LNCAP (cell line): ENCODE measurements around the gene RAD18.

Source experiments
- TF ChIP-seq, protein P1 (sequence below): fragments of 450-650 bp; IDR thresholded peaks from 2 replicates; pipeline ENCODE4 v1.5.1; 2017; ENCODE audit warnings: mild to moderate bottlenecking

Gene RAD18

DNA sequence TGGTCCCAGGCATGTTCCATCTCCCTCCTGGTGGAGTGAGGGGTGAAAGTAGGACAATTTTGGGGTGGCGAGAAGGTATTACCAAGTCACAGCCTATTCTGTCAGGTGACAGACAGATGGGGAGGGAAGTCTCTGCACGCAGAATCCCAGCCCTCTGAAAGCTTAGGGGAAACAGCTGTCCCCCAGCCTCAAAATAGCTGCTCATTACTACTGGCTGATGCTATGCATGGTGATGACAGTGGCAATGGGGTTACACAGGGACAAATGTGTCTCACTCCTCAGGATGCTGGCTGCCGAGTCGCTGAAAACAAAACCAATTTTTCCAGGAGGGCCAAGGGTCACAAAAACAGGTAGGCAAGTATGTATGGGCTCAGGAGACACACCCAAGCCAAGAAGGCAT, 125.0 kb downstream of the RAD18 start:
- TF ChIP-seq, protein P1, sequence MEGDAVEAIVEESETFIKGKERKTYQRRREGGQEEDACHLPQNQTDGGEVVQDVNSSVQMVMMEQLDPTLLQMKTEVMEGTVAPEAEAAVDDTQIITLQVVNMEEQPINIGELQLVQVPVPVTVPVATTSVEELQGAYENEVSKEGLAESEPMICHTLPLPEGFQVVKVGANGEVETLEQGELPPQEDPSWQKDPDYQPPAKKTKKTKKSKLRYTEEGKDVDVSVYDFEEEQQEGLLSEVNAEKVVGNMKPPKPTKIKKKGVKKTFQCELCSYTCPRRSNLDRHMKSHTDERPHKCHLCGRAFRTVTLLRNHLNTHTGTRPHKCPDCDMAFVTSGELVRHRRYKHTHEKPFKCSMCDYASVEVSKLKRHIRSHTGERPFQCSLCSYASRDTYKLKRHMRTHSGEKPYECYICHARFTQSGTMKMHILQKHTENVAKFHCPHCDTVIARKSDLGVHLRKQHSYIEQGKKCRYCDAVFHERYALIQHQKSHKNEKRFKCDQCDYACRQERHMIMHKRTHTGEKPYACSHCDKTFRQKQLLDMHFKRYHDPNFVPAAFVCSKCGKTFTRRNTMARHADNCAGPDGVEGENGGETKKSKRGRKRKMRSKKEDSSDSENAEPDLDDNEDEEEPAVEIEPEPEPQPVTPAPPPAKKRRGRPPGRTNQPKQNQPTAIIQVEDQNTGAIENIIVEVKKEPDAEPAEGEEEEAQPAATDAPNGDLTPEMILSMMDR = no peak

DNA sequence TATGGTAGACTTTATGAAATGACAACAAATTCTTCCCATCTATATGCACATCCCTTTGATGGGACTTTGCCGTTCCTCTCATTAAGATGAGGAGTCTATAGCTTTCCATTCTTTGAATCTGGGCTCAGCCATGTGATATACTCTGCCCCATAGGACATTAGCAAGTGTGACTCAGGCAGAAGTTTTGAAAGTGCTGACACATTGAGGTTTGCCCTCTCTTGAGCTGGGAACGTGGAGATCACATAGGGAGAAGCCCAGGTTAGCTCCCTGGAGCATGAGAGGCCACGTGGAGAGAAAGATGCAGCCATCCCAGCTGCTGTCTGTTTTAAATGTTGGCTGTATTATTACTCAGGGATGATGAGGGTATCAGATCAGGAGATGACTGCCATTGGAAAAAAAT, 126.1 kb downstream of the RAD18 start:
- TF ChIP-seq, protein P1 = no peak

DNA sequence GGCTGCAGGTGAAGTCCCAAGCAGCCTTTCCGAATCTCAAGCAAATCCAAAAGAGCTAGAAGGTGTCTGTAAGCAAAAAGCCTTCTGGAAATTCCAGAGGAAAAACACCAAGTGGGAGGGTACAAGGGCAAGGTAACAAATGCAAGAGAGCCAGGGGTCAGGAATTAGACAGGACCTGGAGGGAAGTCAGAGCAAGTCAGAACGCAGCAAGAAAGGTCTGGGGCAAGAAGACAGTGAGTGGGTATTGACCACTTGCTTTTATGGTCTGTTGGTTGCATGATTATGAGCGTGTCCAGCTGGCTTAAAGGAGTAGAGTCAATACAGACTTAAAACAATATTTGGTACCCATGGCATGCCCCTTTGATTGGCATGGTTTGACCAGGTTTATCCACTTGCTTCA, 127.2 kb downstream of the RAD18 start:
- TF ChIP-seq, protein P1 = no peak

DNA sequence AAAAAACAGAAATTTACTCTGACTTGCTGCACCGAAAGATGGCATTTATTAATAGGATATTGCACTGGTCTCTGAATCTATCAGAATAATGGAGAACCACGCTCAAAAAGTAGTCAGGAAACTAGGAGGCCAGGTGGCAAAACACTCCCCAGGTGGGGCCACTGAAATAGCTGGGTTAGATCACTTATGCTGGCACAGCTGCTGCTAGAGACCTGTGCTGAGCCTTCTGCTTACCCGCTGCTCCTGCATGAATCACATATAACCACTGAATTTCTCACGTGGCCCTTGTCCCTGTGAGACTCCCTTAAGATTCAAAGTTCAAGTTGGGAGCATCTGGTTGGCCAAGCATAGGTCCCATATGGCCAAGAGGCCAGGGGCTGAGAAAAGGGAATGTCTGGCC, 127.9 kb downstream of the RAD18 start:
- TF ChIP-seq, protein P1 = no peak

DNA sequence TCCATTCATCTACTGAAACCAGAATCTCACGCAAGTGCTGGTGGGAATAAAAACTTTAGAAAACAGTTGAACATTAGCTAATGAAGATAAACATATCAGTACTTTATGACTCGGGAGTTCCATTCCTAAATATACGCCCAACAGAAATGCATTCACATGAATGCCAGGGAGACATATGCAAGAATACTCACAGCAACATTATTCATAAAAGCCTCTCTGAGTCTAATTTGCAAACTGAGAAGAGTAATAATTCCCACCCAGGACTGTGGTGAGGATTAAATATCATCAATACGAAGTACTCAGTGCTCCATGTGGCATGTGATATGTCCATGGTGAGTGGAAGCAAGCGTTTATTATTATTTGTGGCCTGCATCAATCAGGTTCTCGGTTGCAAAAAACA, 128.3 kb downstream of the RAD18 start:
- TF ChIP-seq, protein P1 = no peak

DNA sequence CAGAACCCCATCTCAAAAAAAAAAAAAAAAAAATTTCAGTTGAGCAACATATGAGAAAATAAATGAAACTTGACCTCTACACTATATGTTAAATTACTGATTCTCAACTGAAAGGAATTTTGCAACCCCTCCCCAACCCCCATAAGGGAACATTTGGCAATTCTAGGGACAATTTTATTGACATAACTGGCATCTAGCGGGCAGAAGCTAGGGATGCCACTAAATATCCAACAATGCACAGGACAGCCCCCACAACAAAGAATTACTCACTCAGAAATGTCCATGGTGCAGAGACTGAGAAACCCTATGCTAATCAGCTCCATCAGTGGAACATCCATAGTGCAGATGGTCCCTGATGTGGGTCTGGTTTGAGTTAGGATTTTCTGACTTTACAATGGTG, 135.6 kb downstream of the RAD18 start:
- TF ChIP-seq, protein P1 = no peak
